Testis (tissue), 2 donors: Measurements from ENCODE around the gene TNRC6B.

Source experiments
- POLR2A ChIP-seq: fragments of 450-650 bp; IDR thresholded peaks from one replicate; pipeline ENCODE4 v1.6.1; 2017; ENCODE audit warnings: antibody characterized with exemption, mild to moderate bottlenecking, moderate library complexity
- TF ChIP-seq, protein P1 (sequence below), 3 experiments: fragments of 450-650 bp in 2 of 3; fragments of 200-600 bp in 1 of 3; sonication (generic) in 1 of 3; IDR thresholded peaks; one replicate each; pipeline ENCODE4 v1.5.1; 2016 to 2019; ENCODE audit warnings: antibody characterized with exemption in 3 of 3, mild to moderate bottlenecking in 2 of 3, moderate library complexity in 1 of 3

DNA sequence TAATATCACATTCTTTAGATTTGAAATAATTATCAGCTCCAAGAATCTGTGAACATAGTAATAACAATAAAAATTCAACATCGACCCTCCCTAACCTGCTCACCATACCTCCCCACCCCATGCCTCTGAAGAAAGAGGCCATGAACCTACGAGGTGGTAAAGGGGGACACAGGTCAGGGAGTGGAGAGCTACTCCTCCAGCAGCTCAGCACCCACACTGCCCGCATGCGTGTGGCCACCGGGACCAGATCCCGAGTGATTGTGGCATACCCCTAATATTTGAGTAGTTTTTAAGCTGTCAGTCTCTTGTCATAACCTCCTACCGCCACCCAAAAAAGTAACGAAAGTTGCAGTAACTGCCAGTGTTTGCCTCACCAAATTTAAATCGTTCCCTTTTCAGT lies 151.7 kb downstream of the TNRC6B start:
- TF ChIP-seq, protein P1, sequence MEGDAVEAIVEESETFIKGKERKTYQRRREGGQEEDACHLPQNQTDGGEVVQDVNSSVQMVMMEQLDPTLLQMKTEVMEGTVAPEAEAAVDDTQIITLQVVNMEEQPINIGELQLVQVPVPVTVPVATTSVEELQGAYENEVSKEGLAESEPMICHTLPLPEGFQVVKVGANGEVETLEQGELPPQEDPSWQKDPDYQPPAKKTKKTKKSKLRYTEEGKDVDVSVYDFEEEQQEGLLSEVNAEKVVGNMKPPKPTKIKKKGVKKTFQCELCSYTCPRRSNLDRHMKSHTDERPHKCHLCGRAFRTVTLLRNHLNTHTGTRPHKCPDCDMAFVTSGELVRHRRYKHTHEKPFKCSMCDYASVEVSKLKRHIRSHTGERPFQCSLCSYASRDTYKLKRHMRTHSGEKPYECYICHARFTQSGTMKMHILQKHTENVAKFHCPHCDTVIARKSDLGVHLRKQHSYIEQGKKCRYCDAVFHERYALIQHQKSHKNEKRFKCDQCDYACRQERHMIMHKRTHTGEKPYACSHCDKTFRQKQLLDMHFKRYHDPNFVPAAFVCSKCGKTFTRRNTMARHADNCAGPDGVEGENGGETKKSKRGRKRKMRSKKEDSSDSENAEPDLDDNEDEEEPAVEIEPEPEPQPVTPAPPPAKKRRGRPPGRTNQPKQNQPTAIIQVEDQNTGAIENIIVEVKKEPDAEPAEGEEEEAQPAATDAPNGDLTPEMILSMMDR (IDR thresholded peaks at IDR 0.05): no peak
- TF ChIP-seq POLR2A: no peak
